CD4-positive, alpha-beta T cell treated with Interleukin-4 for 4 hours (primary cell): ENCODE measurements around the gene TAB2.
"Not testable (repeated sequence)": the region's sequence is repeated elsewhere in the genome, so short reads cannot be mapped to it uniquely, and the experiment has no call there.

Experiments
- DNase-seq: peaks from one replicate; pipeline ENCODE4 v3.0.0-alpha.2; 2020

TAB2 gene

GRCh38 chr6:149446791-149447376 is 129.4 kb downstream of the TAB2 start:
- DNase-seq: no peak

- no peak for DNase-seq
These were observed 131.4 kb downstream of the TAB2 start for GRCh38 chr6:149448821-149449453.

GRCh38 chr6:149449831-149450678 is 132.5 kb downstream of the TAB2 start:
- no peak for DNase-seq

- DNase-seq: no peak
These were observed 133.3 kb downstream of the TAB2 start for GRCh38 chr6:149450679-149451375.

- DNase-seq: no peak
These were observed 134.0 kb downstream of the TAB2 start for GRCh38 chr6:149451376-149452036.

GRCh38 chr6:149452037-149452939 is 134.8 kb downstream of the TAB2 start:
- DNase-seq: no peak

GRCh38 chr6:149453597-149454345 is 136.3 kb downstream of the TAB2 start:
- no peak for DNase-seq

- DNase-seq: no peak
These were observed 136.9 kb downstream of the TAB2 start for GRCh38 chr6:149454346-149454848.

GRCh38 chr6:149455031-149455732 is 137.7 kb downstream of the TAB2 start:
- no peak for DNase-seq

- DNase-seq: no peak
These were observed 139.0 kb downstream of the TAB2 start for GRCh38 chr6:149456311-149457021.

GRCh38 chr6:149457316-149457884 is 139.9 kb downstream of the TAB2 start:
- no peak for DNase-seq

- DNase-seq: no peak
These were observed 140.7 kb downstream of the TAB2 start for GRCh38 chr6:149458196-149458595.

- DNase-seq: no peak
These were observed 141.3 kb downstream of the TAB2 start for GRCh38 chr6:149458806-149459205.

- DNase-seq: no peak
These were observed 142.2 kb downstream of the TAB2 start for GRCh38 chr6:149459761-149460160.

GRCh38 chr6:149460249-149460648 is 142.7 kb downstream of the TAB2 start:
- not testable (repeated sequence) for DNase-seq
